GM12891 (cell line): Measurements from ENCODE around the gene PRSS48.

Experiments
- POLR2A ChIP-seq: IDR thresholded peaks from 2 replicates; pipeline ENCODE4 v1.6.1; 2011; ENCODE audit warnings: low read depth, low read length, control low read depth
- POLR2AphosphoS5 ChIP-seq: IDR thresholded peaks from 2 replicates; pipeline ENCODE4 v1.6.1; 2011; ENCODE audit warnings: low read depth, low read length, control low read depth

GRCh38 chr4:151242305-151242704, 34.7 kb upstream of the PRSS48 start:
- TF ChIP-seq POLR2AphosphoS5 (no peak), POLR2A (no peak)
